Hepatic stellate cell (primary cell): ENCODE measurements around the gene TPCN1.

Source experiments
- DNase-seq: peaks from one replicate; pipeline ENCODE4 v3.0.0; 2011; ENCODE audit warnings: low spot score

The TPCN1 gene

DNA sequence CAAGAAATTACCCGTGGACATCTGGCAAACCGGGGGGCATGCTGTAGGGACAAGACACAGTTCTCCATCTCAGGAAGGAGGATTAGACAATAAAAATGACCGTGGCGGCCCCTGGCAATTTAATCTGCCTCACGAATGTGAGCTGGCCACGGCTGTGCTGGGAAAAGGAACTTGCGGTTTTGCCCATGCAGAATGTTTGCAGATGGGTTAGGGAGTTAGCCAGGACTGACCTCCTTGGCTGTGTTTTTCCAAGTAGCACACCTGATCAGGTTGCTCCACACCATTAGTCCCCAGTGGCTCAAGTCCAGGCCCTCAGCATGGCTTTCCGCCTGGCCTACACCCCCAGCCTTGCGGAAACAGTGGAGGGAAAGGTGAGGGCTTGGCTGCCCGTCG, 20.8 kb downstream of the TPCN1 start:
- no peak for DNase-seq

DNA sequence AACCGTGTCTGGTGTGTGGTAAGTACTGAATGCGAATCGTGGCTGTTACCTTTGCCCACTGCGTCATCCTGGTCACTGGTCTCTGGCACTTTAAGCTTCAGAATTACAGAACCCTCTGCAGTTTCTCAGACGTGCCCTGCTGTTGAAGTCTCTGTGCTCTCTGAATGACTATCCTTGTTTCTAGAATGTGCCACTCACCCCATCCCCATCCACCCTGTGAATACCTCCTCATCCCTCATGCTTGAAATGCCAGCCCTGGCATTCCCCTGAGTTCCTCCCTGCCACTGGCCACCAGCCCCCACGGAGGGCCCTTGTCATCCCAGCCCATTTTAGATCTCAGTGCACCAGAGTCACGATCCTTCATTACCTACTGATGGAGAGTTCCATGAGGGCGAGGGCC, 21.3 kb downstream of the TPCN1 start:
- no peak for DNase-seq

- DNase-seq: no peak
These were observed 22.8 kb downstream of the TPCN1 start for GRCh38 chr12:113244047-113244460.

- DNase-seq: no peak
These were observed 23.3 kb downstream of the TPCN1 start for GRCh38 chr12:113244478-113244958.

DNA sequence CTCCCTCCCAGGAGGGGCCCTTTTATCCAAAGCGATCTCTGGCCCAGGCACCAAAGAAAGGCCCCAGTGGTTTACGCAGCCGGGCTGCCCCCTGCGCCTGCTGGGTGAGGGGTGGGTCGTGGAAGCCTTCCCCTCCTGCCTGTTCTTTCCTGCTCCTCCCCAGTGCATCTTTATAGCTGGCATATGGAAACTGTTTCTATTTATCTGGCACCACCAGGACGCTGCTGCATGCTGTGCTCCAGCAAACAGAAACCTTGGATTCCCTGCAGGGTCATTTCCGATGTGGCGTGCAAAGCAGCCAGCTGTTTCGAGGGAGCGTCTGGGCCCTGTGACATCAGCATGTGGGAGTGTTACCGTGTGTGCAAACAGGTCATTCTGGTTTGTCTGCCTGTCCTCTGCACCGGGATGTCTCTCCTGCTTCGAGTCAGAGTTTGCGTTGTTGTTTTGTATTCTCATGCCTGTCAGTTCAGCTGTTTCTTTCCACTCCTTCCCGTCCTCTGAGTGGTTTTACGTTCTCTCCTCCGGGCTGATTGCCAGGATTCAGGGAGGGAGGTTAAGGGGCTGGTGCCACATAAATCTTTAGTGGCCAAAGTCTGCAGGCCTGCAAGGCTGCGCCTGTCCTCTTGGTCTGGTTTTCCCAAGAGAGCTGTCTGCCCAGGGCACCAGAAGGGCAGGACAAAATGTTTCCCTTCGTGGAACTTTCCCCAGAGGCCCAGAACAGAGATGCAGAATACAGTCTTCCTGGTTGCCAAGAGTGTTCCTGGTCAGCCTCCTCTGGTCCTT, 24.6 kb downstream of the TPCN1 start:
- DNase-seq: peak; percentile 86

GRCh38 chr12:113246478-113247122, 25.3 kb downstream of the TPCN1 start:
- DNase-seq: no peak

GRCh38 chr12:113247123-113248050, 26.1 kb downstream of the TPCN1 start:
- peak; percentile 37 for DNase-seq

- DNase-seq: no peak
These were observed 27.0 kb downstream of the TPCN1 start for GRCh38 chr12:113248051-113248825.

DNA sequence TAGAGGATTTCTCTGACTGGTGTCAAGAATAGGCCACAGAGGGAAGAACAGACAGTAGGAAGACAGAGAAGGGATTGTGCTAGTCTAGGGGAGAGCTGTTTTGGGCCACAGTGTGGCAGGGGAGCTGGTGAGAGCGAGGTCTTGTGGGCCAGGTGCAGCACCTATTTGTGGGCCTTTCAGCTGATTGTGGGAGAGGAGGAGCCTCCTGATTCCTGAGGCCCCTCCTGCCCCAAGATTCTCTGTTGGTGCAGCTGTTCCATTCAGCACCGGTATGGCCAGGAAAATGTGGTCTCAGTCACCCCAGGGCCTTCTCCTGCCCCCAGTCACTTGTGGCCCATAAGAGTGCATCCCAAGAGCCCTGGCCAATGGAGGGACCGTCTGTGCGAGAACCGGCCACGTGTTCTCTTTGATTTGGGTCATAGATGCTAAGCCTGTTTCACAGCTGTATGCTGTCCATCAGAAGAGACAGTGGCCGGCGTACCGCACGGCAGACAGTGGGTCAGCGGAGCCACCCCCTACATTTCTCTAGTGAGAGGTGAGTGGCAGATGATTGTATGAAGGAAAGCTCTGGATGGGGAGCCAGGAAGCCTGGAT, 27.7 kb downstream of the TPCN1 start:
- no peak for DNase-seq

DNA sequence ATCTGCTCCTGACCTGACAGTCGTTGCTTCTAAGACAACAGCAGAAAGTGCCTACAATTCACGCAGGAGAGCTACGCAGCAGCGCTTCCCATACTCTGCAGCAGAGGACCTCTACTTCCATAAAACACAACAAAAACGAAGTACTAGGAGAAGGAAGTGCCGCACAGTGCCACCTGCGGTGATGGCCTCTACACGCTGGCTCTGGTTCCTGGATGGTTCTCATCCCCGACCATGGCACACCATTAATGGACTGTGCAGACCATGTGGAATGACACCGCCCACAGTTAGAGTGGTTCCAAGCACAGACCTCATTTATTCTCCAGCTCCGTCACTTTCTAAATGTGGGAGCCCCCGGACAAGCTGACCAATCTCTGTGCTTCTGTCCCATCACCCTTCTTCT, 28.3 kb downstream of the TPCN1 start:
- no peak for DNase-seq

DNA sequence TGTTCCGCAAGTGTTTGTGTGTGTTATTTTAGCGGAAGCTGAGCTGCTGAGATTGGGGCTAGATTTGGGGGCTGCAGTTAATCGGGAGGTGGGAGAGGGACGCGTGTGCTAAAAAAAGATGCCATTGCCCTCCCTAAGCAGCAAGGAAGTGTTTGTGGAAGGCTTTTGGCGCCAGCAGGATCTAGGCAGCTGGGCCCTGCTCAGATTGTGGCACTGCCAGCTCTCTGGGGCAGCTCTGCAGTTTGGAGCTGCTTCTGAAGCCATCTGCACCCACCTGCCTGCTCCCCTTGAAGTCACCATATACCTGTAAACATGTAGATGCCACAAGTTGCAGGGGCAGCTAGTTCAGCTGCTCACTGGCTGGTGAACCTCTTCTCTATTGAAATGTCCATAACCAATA, 28.8 kb downstream of the TPCN1 start:
- DNase-seq: no peak

DNA sequence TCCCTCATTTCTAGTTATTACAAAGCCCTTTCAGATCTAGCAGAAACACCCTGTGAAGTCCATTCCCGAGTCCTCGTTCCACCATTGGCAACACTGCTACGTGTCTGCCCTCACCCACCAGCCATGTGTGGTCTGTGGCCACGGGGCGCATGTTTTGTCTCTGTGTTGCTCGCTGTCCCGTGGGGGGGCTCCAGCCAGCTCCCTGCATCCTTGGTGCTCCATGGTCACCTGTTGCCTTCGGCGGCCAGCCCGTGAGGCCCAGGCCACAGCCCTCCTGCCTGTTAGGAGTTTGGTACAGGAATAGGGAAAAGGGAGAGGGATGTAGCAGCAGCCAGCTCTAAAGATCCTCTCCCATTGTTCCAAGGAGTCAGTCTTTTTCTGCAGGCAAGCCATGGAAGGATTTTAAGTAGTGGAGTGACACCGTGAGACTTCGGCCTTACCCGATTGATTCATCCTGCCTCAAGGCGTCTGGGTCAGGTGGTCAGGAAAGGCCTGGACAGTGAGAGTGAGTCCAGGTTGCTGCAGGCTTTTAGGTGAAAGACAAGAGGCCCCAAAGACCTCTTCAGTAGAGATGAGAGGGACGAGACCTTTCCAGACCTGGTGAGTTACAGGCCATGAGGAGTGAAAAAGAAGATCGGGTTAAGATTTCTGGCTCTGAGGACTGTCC, 30.3 kb downstream of the TPCN1 start:
- DNase-seq: no peak

- no peak for DNase-seq
These were observed 31.2 kb downstream of the TPCN1 start for GRCh38 chr12:113252494-113252893.

DNA sequence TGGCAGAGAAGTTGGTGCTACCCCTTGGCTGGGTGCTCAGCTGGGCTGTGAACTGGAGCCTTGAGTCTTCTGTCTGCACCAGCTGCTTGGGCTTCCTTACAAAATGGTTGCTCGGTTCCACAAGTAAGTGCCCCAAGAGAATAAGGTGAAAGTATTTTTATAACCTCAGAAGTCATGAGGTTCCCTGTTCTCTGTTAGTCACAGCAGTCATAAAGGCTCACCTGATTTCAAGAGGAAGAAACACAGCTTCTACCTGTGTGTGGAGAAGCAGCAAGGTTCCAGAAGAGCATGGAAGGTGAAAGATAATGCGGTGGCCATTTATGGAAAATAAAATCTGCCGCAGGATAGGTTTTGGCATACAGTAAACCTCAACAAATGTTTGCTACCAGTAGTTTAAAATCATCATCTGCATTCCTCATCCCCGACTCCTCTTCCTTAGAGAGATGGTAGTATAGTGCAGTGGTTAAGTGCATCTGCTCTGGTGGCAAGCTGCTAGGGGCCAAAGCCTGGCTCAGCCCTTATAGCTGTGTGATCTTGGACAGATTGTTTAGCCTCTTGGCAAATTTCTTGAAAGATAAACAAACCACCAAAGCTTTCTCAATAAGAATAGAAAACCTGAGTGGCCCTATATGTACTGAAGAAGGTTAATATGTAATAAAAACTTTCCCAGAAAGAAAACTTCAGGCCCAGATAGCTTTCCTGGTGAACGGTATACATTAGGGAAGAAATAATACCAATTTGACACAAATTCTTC, 32.4 kb downstream of the TPCN1 start:
- no peak for DNase-seq

DNA sequence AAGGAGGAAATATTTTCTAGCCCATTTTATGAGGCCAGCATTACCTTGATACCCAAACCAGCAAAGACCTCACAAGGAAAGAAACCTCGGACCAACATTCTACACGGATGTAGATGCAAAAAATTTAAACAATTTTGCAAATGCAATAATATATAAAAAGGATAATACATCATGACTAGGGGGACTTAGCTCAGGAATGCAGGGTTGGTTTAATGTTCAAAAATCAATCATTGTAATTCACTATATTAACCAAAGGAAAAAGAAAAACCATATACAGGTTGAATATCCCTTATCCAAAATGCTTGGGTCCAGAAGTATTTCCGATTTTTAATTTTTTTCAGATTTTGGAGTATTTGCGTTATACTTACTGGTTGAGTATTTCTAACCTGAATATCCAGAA, 33.0 kb downstream of the TPCN1 start:
- no peak for DNase-seq

DNA sequence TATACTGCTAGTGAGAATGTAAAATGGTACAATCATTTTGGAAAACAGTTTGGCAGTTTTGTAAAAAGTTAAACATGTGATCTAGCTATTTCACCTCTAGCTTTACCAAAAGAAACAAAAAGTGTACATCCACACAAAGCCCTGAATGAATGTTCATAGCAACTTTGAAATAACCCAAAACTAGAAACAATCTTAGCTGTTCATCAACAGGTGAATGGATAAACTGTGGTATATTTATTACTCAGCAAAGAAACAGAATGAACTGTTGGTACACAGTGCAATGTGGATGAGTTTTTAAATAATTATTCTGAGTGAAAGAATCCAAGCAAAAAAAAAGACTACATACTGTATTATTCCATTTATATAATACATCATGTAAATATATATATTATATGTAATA, 36.3 kb downstream of the TPCN1 start:
- DNase-seq: no peak

GRCh38 chr12:113260127-113260526, 38.9 kb downstream of the TPCN1 start:
- DNase-seq: no peak

DNA sequence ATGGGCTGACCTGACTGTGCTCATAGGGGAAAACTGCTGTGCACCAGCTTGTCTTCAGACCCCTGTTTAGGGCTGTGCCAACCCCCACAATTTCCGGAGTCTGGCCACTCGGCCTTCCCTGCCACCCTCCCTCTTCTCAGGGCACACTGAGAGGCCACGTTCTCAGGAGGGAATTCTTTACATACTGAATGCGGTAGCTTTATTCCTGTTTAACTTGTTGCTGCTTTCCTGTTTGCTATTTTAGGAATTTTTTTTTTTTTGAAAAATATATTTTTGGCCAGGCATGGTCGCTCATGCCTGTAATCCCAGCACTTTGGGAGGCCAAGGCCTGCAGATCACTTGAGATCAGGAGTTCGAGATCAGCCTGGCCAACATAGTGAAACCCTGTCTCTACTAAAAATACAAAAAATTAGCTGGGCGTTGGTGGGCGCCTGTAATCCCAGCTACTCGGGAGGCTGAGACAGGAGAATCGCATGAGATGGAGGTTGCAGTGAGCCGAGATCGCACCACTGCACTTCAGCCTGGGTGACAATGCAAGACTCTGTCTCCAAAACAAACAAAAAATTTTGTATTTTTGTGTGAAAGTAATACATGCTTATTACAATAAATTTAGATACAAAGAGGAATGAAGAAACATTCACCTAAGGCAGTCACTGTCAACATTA, 39.5 kb downstream of the TPCN1 start:
- no peak for DNase-seq

DNA sequence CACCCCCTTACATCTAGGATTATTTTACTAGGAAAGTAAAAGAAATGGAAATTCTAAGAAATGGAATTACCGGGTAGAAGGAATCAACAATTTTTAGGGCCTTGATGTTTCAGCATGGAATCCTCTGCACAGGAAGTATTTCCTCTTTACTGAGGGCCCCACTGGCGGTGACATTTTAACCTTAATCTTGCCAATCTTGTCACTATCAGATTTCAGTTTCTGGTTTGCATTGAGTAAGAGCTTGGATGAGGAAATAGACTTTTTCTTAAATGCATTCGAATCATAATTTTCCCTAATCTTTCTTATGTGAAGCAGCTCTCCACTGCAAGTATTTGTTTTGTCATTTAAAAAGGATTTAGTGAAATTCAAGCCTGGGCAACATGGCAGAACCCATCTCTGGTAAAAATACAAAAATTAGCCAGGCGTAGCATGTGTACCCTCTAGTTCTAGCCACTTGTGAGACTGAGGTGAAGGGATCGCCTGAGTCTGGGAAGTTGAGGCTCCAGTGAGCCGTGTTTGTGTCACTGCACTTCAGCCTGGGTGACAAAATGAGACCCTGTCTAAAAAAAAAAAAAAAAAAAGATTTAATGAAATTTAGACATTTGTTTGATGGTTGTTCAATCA, 40.7 kb downstream of the TPCN1 start:
- no peak for DNase-seq
